H1 (cell line): ENCODE results near the gene BCL2. TPM values are rescaled to one million over a fixed set of nuclear protein-coding genes. Genes with fewer than 3 reads are reported as not detected.

Experiments
- CTCF ChIA-PET: fragments of 300-600 bp; sonication (Branson Sonifier 250); formaldehyde crosslinking; loops from one replicate; lab custom pipeline; 2021; ENCODE audit not compliant: partially characterized antibody; lab: Charles Lee
- POLR2A ChIA-PET: fragments of 300-600 bp; sonication (Branson Sonifier 250); formaldehyde crosslinking; loops from one replicate; lab custom pipeline; 2021; ENCODE audit warnings: inconsistent platforms; ENCODE audit not compliant: partially characterized antibody; lab: Charles Lee
- DNase-seq, 2 experiments: peaks; one replicate each; pipeline versions ENCODE4 v3.0.0 to v3.0.0-alpha.2; 2010 to 2022; ENCODE audit warnings: low spot score in 2 of 2, low read depth in 1 of 2, mixed read lengths in 1 of 2
- FAIRE-seq: peaks from 2 replicates; lab custom pipeline; 2011; peaks lifted over from hg19 to GRCh38; lab: Jason Lieb, UNC
- H2AFZ ChIP-seq: 2 replicates; pipeline ENCODE4 v1.8.1; 2012; ENCODE audit warnings: low read length, inconsistent platforms
- H2AK5ac ChIP-seq: 2 replicates; pipeline ENCODE4 v1.6.1; 2013; ENCODE audit warnings: low read depth, low read length
- H2BK120ac ChIP-seq: replicated peaks from 2 replicates; pipeline ENCODE3; 2013; ENCODE audit warnings: low read depth, low read length, inconsistent platforms
- H2BK12ac ChIP-seq: 2 replicates; pipeline ENCODE4 v1.6.1; 2013; ENCODE audit warnings: low read depth, low read length
- H2BK15ac ChIP-seq: 2 replicates; pipeline ENCODE4 v1.6.1; 2013; ENCODE audit warnings: low read length
- H2BK20ac ChIP-seq: 2 replicates; pipeline ENCODE4 v1.6.1; 2013; ENCODE audit warnings: low read length
- H2BK5ac ChIP-seq: 2 replicates; pipeline ENCODE4 v1.6.1; 2013; ENCODE audit warnings: low read depth, low read length
- H3K14ac ChIP-seq: 2 replicates; pipeline ENCODE4 v1.6.1; 2013; ENCODE audit warnings: inconsistent platforms; ENCODE audit not compliant: insufficient read length
- H3K18ac ChIP-seq: 2 replicates; pipeline ENCODE4 v1.6.1; 2013; ENCODE audit warnings: low read length; ENCODE audit errors: extremely low read depth
- H3K23ac ChIP-seq: 2 replicates; pipeline ENCODE4 v1.6.1; 2013; ENCODE audit warnings: inconsistent platforms; ENCODE audit not compliant: insufficient read length
- H3K23me2 ChIP-seq: 2 replicates; pipeline ENCODE4 v1.6.1; 2013; ENCODE audit warnings: low read depth, low read length
- H3K27ac ChIP-seq: 2 replicates; pipeline ENCODE4 v1.6.1; 2011; ENCODE audit warnings: low read depth, low read length, inconsistent platforms
- H3K27me3 ChIP-seq, 4 experiments: replicated peaks in 1 of 4; 1 replicate in 1 of 4; 2 replicates in 3 of 4; pipeline versions ENCODE4 v1.6.1 to v1.8.1; 2011 to 2013; ENCODE audit warnings: low read length in 3 of 4, mild to moderate bottlenecking in 3 of 4, inconsistent platforms in 2 of 4, mixed read lengths in 2 of 4, moderate library complexity in 1 of 4; ENCODE audit not compliant: control insufficient read depth in 3 of 4, insufficient read depth in 3 of 4; ENCODE audit errors: extremely low read depth in 1 of 4
- H3K36me3 ChIP-seq, 4 experiments: 2 replicates each; pipeline versions ENCODE4 v1.6.1 to v1.8.1; 2011 to 2013; ENCODE audit warnings: mild to moderate bottlenecking in 4 of 4, low read length in 3 of 4, moderate library complexity in 2 of 4, control low read depth in 1 of 4, inconsistent platforms in 1 of 4; ENCODE audit not compliant: insufficient read depth in 4 of 4, control insufficient read depth in 2 of 4
- H3K4ac ChIP-seq: replicated peaks from 2 replicates; pipeline ENCODE3; 2013; ENCODE audit warnings: low read length, low read depth, mixed read lengths, inconsistent platforms; ENCODE audit not compliant: insufficient read length
- H3K4me1 ChIP-seq, 4 experiments: replicated peaks in 1 of 4; 1 replicate in 1 of 4; 2 replicates in 3 of 4; pipeline versions ENCODE4 v1.6.1 to v1.8.1; 2011 to 2013; ENCODE audit warnings: low read length in 3 of 4, inconsistent platforms in 2 of 4, mixed read lengths in 1 of 4; ENCODE audit not compliant: insufficient read depth in 4 of 4, control insufficient read depth in 3 of 4
- H3K4me2 ChIP-seq, 2 experiments: 2 replicates each; pipeline versions ENCODE4 v1.6.1 to v1.8.1; 2011 to 2013; ENCODE audit warnings: low read depth in 2 of 2, low read length in 2 of 2, control low read depth in 1 of 2, inconsistent platforms in 1 of 2, mild to moderate bottlenecking in 1 of 2; ENCODE audit not compliant: insufficient read depth in 1 of 2
- H3K4me3 ChIP-seq, 4 experiments: fragments of 200-600, 300-600 bp in 1 of 4; sonication (generic), shearing (Covaris generic), sonication (Bioruptor Twin) in 1 of 4; 2 replicates each; pipeline versions ENCODE4 v1.5.1 to v1.8.1; 2011 to 2016; ENCODE audit warnings: low read length in 4 of 4, low read depth in 3 of 4, control low read depth in 2 of 4, inconsistent platforms in 2 of 4, mild to moderate bottlenecking in 2 of 4, mixed read lengths in 1 of 4, moderate library complexity in 1 of 4; ENCODE audit not compliant: insufficient read depth in 2 of 4; ENCODE audit errors: extremely low read depth in 1 of 4
- H3K56ac ChIP-seq: replicated peaks from 2 replicates; pipeline ENCODE3; 2013; ENCODE audit warnings: low read depth, mild to moderate bottlenecking, mixed read lengths, low read length, inconsistent platforms; ENCODE audit not compliant: insufficient read length
- H3K79me1 ChIP-seq: 2 replicates; pipeline ENCODE4 v1.6.1; 2013; ENCODE audit warnings: low read depth, low read length, control low read depth
- H3K79me2 ChIP-seq, 2 experiments: 2 replicates each; pipeline versions ENCODE4 v1.6.1 to v1.8.1; 2012 to 2013; ENCODE audit warnings: low read length in 2 of 2, mild to moderate bottlenecking in 2 of 2, inconsistent platforms in 1 of 2; ENCODE audit not compliant: insufficient read depth in 2 of 2, control insufficient read depth in 1 of 2
- H3K9ac ChIP-seq, 4 experiments: replicated peaks in 1 of 4; 1 replicate in 1 of 4; 2 replicates in 3 of 4; pipeline versions ENCODE4 v1.6.1 to v1.8.1; 2011 to 2013; ENCODE audit warnings: low read depth in 3 of 4, low read length in 3 of 4, control low read depth in 2 of 4, mild to moderate bottlenecking in 2 of 4, moderate library complexity in 2 of 4, inconsistent platforms in 1 of 4; ENCODE audit errors: extremely low read depth in 1 of 4
- H3K9me3 ChIP-seq, 2 experiments: 2 replicates each; pipeline versions ENCODE4 v1.6.1 to v1.8.1; 2012 to 2013; ENCODE audit warnings: mild to moderate bottlenecking in 2 of 2, moderate library complexity in 2 of 2, control low read depth in 1 of 2, inconsistent platforms in 1 of 2, low read depth in 1 of 2, low read length in 1 of 2, mixed read lengths in 1 of 2; ENCODE audit not compliant: insufficient read depth in 2 of 2
- H4K20me1 ChIP-seq, 2 experiments: replicated peaks in 1 of 2; 2 replicates each; pipeline versions ENCODE3 to v1.8.1; 2011 to 2013; ENCODE audit warnings: inconsistent platforms in 2 of 2, low read length in 2 of 2, mild to moderate bottlenecking in 1 of 2; ENCODE audit not compliant: insufficient read depth in 2 of 2, control insufficient read depth in 1 of 2
- H4K5ac ChIP-seq: 2 replicates; pipeline ENCODE4 v1.6.1; 2013; ENCODE audit warnings: low read length, low read depth, mixed read lengths, inconsistent platforms; ENCODE audit not compliant: insufficient read length
- H4K8ac ChIP-seq: 2 replicates; pipeline ENCODE4 v1.8.0; 2013; ENCODE audit warnings: mild to moderate bottlenecking, moderate library complexity, low read length, inconsistent platforms; ENCODE audit not compliant: insufficient read depth; ENCODE audit errors: extremely low read depth
- H4K91ac ChIP-seq: replicated peaks from 2 replicates; pipeline ENCODE3; 2013; ENCODE audit warnings: low read length, mixed read lengths, inconsistent platforms; ENCODE audit not compliant: insufficient read length
- EP300 ChIP-seq, 2 experiments: IDR thresholded peaks; 1 replicate in 1 of 2; 2 replicates in 1 of 2; pipeline ENCODE4 v1.6.1; 2011 to 2012; ENCODE audit warnings: low read depth in 2 of 2, low read length in 2 of 2, mild to moderate bottlenecking in 2 of 2, borderline replicate concordance in 1 of 2, inconsistent platforms in 1 of 2, moderate library complexity in 1 of 2
- EZH2 ChIP-seq: fragments of 200-600 bp; sonication (generic); IDR thresholded peaks from 2 replicates; pipeline ENCODE4 v1.7.1; 2012; ENCODE audit warnings: low read depth, mild to moderate bottlenecking, moderate library complexity, low read length, inconsistent platforms; ENCODE audit not compliant: severe bottlenecking
- FOSL1 ChIP-seq: IDR thresholded peaks from 2 replicates; pipeline ENCODE4 v1.6.1; 2011; ENCODE audit warnings: mild to moderate bottlenecking, low read depth, low read length, moderate library complexity; ENCODE audit not compliant: insufficient read depth
- KDM4A ChIP-seq: IDR thresholded peaks from one replicate; pipeline ENCODE4 v1.7.1; 2012; ENCODE audit warnings: low read depth, mild to moderate bottlenecking, moderate library complexity, low read length, inconsistent platforms; ENCODE audit not compliant: severe bottlenecking
- POLR2AphosphoS5 ChIP-seq: IDR thresholded peaks from 2 replicates; pipeline ENCODE4 v1.6.1; 2011; ENCODE audit warnings: low read depth, low read length
- RXRA ChIP-seq: IDR thresholded peaks from 2 replicates; pipeline ENCODE4 v1.6.1; 2011; ENCODE audit warnings: low read depth, mild to moderate bottlenecking, low read length, moderate library complexity; ENCODE audit not compliant: insufficient read depth
- SAP30 ChIP-seq: fragments of 300-600 bp; sonication (generic); IDR thresholded peaks from 2 replicates; pipeline ENCODE4 v1.7.1; 2012; ENCODE audit warnings: low read length, moderate library complexity, mild to moderate bottlenecking, inconsistent platforms; ENCODE audit not compliant: insufficient read depth, insufficient replicate concordance
- SIN3A ChIP-seq, 2 experiments: IDR thresholded peaks in 1 of 2; conservative IDR thresholded peaks in 1 of 2; 2 replicates each; pipeline ENCODE4 v1.6.1; 2011 to 2012; ENCODE audit warnings: low read length in 2 of 2, improper control_type of control experiment in 1 of 2, low read depth in 1 of 2, mild to moderate bottlenecking in 1 of 2
- WGBS, 2 experiments: shearing (Covaris generic) in 1 of 2; methylation state at CpG; one replicate each; pipeline versions ENCODE4 v1.1.6 to v1.1.7; 2013 to 2015; ENCODE audit warnings: low lambda C conversion rate in 2 of 2, mixed read lengths in 2 of 2, inconsistent platforms in 1 of 2, low coverage in 1 of 2, missing lambda C conversion rate in 1 of 2; ENCODE audit not compliant: insufficient replicate concordance in 2 of 2, insufficient coverage in 1 of 2, insufficient read length in 1 of 2; ENCODE audit errors: extremely low coverage in 1 of 2, missing lambda C conversion rate in 1 of 2; 5-methylcytosine and 5-hydroxymethylcytosine counted together
- polyA plus RNA-seq, 7 experiments: library from polyadenylated mRNA; depleted of rRNA in 3 of 7; stranded (reverse) in 5 of 7; unstranded in 2 of 7; fragments of >200 nt in 5 of 7; fragments of 200-250 nt in 2 of 7; gene quantifications; 1 replicate in 5 of 7; 2 replicates in 1 of 7; 4 replicates in 1 of 7; pipeline versions ENCODE4 v1.2.1 to v1.2.3, GENCODE V29; 2011 to 2013; ENCODE audit warnings: missing spikeins in 2 of 7, mixed read lengths in 2 of 7
- total RNA-seq: library from RNA; stranded (reverse); fragmentation: NEBNext Ultra II Directional; extraction: Animal tissue kit (Norgen Biotek cat#: 25700); gene quantifications from 2 replicates; pipeline ENCODE4 v1.2.1, GENCODE V29; 2021

Gene BCL2
- total and polyA plus RNA-seq, 2 of the 8 experiments (the other 6 are each of a cell fraction or from before 2014, with no cell fraction given), result 0.59 to 4.5 TPM

GRCh38 chr18:63245600-63245999 lies 74.0 kb downstream of the BCL2 start:
- H3K36me3 ChIP-seq, result no peaks in the 10 kb centered on the region
- no peak overlapping the region for H2AFZ ChIP-seq
- no peak overlapping the region for H2BK12ac ChIP-seq
- no peak overlapping the region for H2BK20ac ChIP-seq
- POLR2A ChIA-PET, result no interaction called here
- no peak overlapping the region for H2BK15ac ChIP-seq
- H3K4ac ChIP-seq, result no peak overlapping the region
- H4K20me1 ChIP-seq, result no peaks in the 10 kb centered on the region
- DNase-seq (no peak), FAIRE-seq (no peak)
- no peak overlapping the region for H3K4me2 ChIP-seq
- no peak overlapping the region for H2AK5ac ChIP-seq
- H3K27ac ChIP-seq, result no peak overlapping the region
- H2BK120ac ChIP-seq, result no peak overlapping the region
- no peaks in the 10 kb centered on the region; the same call in 1 of the 2 replicates for H3K23me2 ChIP-seq
- no peak overlapping the region for H3K14ac ChIP-seq
- no peak overlapping the region for H3K9ac ChIP-seq
- CTCF ChIA-PET, result no interaction called here
- no peak overlapping the region for H4K5ac ChIP-seq
- H3K56ac ChIP-seq, result no peak overlapping the region
- peaks cover 0 to 2% (median 0%) of the 10 kb centered on the region in 4 experiments; a peak in 1 of 7 replicates for H3K27me3 ChIP-seq
- no peak overlapping the region for H3K18ac ChIP-seq
- H3K23ac ChIP-seq, result no peak overlapping the region
- no peaks in the 10 kb centered on the region for H3K79me2 ChIP-seq
- no peak overlapping the region for H3K4me3 ChIP-seq
- H3K79me1 ChIP-seq, result no peaks in the 10 kb centered on the region
- no peaks in the 10 kb centered on the region for H3K9me3 ChIP-seq
- 95% methylated on average over 3 of the region's 3 CpGs; no CpG with 5 or more reads in 1 of the 2 experiments for WGBS, 2 experiments
- no peak overlapping the region for H4K8ac ChIP-seq
- H4K91ac ChIP-seq, result no peak overlapping the region
- H3K4me1 ChIP-seq, result no peaks in the 10 kb centered on the region
- no peak overlapping the region for H2BK5ac ChIP-seq
- TF ChIP-seq POLR2AphosphoS5, result no peak
- no peak for TF ChIP-seq SIN3A (conservative IDR thresholded peaks at IDR 0.05 in 1 of 2, IDR thresholded peaks at IDR 0.05 in 1 of 2; ENCODE audit: low read depth in 1 of 2, low read length in 2 of 2)
- no peak for TF ChIP-seq SAP30
- TF ChIP-seq RXRA, result no peak
- TF ChIP-seq FOSL1, result no peak
- no peak for TF ChIP-seq EP300 (IDR thresholded peaks at IDR 0.05; ENCODE audit: borderline replicate concordance in 1 of 2, low read depth in 2 of 2, low read length in 2 of 2)
- TF ChIP-seq KDM4A, result no peak
- TF ChIP-seq EZH2, result no peak
